HG02678 (cell line): ENCODE results near the gene PHACTR2.
"Not testable (repeated sequence)": the region's sequence is repeated elsewhere in the genome, so short reads cannot be mapped to it uniquely, and the experiment has no call there.

Experiments
- ATAC-seq: cut with Tn5 transposase; IDR thresholded peaks from one replicate; pipeline ENCODE4 v1.9.1; 2021; ENCODE audit warnings: mild to moderate bottlenecking, moderate library complexity; ENCODE audit not compliant: unreplicated experiment

The PHACTR2 gene

GRCh38 chr6:143677891-143678791, at the start of gene PHACTR2:
Gene PHACTR2 (plus strand): TSS chr6:143677965. CDS start chr6:143678164, 199 bp downstream.
- ATAC-seq, result peak; percentile 56

GRCh38 chr6:143629104-143630080, 48.4 kb upstream of the PHACTR2 start:
- no peak for ATAC-seq

- ATAC-seq, result not testable (repeated sequence)
Measured at GRCh38 chr6:143631196-143631595, 46.6 kb upstream of the PHACTR2 start.

DNA sequence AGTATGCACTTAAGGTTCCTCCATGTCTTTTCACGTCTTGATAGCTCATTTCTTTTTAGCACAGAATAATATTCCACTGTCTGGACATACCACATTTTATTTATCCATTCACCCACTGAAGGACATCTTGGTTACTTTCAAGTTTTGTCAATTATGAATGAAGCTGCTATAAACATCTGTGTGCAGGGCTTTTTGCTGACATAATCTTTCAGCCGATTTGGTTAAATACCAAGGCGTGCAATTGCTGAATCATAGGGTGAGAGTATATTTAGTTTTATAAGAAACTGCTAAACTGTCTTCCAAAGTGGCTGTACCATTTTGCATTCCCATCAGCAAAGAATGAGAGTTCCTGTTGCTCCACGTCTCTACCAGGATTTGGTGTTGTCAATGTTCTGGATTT, 44.9 kb upstream of the PHACTR2 start:
- ATAC-seq, result no peak

- no peak for ATAC-seq
Measured at GRCh38 chr6:143634486-143634885, 43.3 kb upstream of the PHACTR2 start.

- ATAC-seq, result no peak
Measured at GRCh38 chr6:143637691-143638090, 40.1 kb upstream of the PHACTR2 start.

GRCh38 chr6:143642403-143642802, 35.4 kb upstream of the PHACTR2 start:
- ATAC-seq, result no peak

DNA sequence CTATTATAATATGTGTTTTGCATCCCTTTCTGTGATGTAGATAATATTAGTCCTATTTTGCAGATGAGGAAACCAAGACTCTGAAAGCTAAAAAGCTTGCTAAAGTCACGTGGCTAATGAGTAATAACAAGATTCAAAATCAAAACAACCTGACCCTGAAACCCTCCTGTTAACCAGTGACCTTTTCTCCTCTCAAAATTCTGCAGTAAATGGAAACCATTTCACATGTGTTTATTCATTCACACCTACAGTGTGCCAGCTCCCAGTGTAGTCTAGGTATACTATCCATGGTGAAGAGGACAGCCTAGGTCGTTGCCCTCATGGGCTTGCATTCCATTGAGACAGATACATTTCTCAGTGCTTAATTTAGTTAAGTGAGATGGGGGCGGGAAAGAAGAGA, 30.6 kb upstream of the PHACTR2 start:
- ATAC-seq, result no peak

DNA sequence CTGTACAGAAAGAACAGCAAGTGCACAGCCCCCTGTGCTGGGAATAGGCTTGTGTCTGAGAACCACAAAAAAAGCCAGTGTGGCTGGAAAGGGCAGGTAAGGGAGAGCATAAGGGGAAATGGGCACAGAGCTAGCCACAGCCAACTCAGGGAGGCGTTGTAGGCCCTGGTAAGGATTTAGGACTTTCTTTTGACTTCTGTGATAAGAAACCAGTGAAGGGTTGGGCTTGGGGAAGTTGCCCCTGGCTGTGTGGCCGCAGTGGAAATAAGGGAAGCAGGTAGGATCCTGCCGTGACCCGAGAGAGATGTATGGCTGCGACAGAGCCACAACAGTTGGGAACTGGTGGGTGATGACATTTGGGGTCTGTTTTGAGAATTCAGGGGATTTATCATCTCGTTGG, 30.0 kb upstream of the PHACTR2 start:
- no peak for ATAC-seq

DNA sequence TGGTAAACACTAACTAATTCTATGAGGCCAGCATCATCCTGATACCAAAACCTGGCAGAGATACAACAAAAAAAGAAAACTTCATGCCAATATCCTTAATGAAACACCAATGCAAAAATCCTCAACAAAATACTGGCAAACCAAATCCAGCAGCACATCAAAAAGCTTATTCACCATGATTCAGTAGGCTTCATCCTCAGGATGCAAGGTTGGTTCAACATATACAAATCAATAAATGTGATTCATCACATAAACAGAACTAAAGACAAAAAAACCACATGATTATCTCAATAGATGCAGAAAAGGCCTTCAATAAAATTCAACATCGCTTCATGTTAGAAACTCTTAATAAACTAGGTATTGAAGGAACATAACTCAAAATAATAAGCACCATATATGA, 28.4 kb upstream of the PHACTR2 start:
- not testable (repeated sequence) for ATAC-seq

DNA sequence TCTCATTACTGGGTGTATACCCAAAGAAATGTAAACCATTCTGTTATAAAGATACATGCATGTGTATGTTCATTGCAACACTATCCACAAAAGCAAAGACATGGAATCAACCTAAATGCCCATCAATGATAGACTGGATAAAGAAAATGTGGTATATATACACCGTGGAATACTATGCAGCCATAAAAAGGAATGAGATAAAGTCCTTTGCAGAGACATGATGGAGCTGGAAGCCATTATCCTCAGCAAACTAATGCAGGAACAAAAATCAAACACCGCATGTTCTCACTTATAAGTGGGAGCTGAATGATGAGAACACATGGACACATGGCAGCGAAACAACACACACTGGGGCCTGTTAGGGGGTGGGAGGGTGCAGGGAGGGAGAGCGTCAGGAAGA, 26.4 kb upstream of the PHACTR2 start:
- ATAC-seq, result not testable (repeated sequence)

DNA sequence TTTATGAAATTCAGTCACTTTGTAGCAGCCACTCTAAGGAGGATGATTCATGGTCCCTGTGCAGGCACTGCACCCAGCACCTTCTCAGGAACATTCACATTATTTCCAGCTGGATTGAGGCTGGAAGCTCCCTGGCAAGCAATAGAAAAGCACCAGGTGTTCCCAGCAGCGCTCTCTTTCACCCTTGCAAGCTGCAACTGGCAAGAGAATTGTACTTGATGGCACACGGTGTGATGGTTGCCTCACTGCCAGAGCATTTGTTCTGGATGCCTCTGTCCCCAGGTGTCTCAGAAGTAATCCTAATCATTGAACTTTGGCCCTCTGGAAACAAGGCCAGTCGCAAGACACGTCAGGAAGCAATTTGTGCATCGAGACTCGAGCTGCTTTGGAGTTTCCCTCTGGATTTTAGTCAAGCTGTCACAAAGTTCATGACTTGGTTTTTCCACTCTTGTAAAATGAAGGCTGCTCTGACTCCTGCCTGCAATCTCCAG, 24.9 kb upstream of the PHACTR2 start:
- ATAC-seq, result no peak

DNA sequence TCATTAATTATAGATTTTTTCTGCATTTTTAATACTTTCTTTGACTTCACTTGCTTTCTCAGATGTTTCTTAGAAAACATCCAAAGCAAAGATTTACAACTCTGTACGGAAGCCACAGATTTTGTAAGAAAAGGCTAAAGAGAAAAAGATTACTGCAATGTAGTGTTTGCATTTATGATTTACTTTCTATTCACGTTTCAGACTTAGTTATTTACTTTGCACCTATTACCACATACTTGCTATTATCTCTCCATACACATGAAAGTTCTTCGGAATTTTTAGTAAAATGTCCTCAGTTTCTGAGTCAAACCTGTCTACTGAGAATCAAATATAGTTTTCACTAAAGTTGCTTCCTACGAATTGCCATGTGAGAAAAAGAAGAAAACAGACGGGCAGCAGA, 22.2 kb upstream of the PHACTR2 start:
- no peak for ATAC-seq

DNA sequence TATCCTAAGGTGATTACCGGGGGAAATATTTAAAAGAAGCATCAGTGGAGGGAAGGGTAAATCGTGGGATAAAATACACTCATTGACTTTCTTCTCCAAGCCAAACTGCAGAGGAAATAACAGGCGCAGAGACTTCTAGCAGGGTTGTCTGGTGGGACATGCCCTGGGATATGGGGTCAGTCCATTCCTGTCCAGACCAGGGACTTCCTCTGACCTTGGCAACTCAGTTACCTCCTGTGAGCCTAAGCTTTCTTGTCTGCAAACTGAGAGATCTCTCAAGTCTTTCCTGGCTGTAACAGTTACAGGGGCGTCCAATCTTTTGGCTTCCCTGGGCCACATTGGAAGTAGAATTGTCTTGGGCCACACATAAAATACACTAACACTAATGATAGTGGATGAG, 21.7 kb upstream of the PHACTR2 start:
- ATAC-seq, result no peak

GRCh38 chr6:143657809-143658208, 20.0 kb upstream of the PHACTR2 start:
- ATAC-seq, result no peak

- not testable (repeated sequence) for ATAC-seq
Measured at GRCh38 chr6:143660170-143660569, 17.6 kb upstream of the PHACTR2 start.

- ATAC-seq, result no peak
Measured at GRCh38 chr6:143664171-143664570, 13.6 kb upstream of the PHACTR2 start.

GRCh38 chr6:143666007-143666406, 11.8 kb upstream of the PHACTR2 start:
- not testable (repeated sequence) for ATAC-seq

GRCh38 chr6:143669483-143669882, 8.3 kb upstream of the PHACTR2 start:
- not testable (repeated sequence) for ATAC-seq

GRCh38 chr6:143673669-143674068, 4.1 kb upstream of the PHACTR2 start:
- no peak for ATAC-seq
